Vagina (tissue), 2 donors: ENCODE results near the gene TTLL5. TPM values are rescaled to one million over a fixed set of nuclear protein-coding genes. Genes with fewer than 3 reads are reported as not detected.

Experiments
- DNase-seq, 2 donors: peaks; one replicate each; pipeline ENCODE4 v3.0.0-alpha.2; 2017; ENCODE audit errors: extremely low spot score in 2 of 2
- H3K27ac ChIP-seq: fragments of 200-600 bp; sonication (generic); one replicate; pipeline ENCODE4 v1.5.1; 2019
- H3K27me3 ChIP-seq: fragments of 200-600 bp; sonication (generic); one replicate; pipeline ENCODE4 v1.5.1; 2019
- H3K36me3 ChIP-seq, 2 donors: fragments of 200-600 bp; sonication (generic); one replicate each; pipeline ENCODE4 v1.5.1; 2017 to 2019
- H3K4me1 ChIP-seq: fragments of 200-600 bp; sonication (generic); one replicate; pipeline ENCODE4 v1.5.1; 2019
- H3K4me3 ChIP-seq, 2 donors: fragments of 200-600 bp; sonication (generic); 1 replicate in 1 of 2; 2 replicates in 1 of 2; pipeline ENCODE4 v1.5.1; 2016 to 2019
- H3K9me3 ChIP-seq: fragments of 200-600 bp; sonication (generic); one replicate; pipeline ENCODE4 v1.5.1; 2019
- POLR2A ChIP-seq, 2 donors: fragments of 450-650 bp; IDR thresholded peaks; one replicate each; pipeline ENCODE4 v1.6.1; 2017; ENCODE audit warnings: antibody characterized with exemption in 2 of 2, mild to moderate bottlenecking in 2 of 2, moderate library complexity in 2 of 2
- POLR2AphosphoS5 ChIP-seq, 2 donors: sonication (generic); formaldehyde crosslinking; IDR thresholded peaks; one replicate each; pipeline ENCODE4 v1.9.0; 2017; ENCODE audit warnings: antibody characterized with exemption in 2 of 2, mild to moderate bottlenecking in 2 of 2, low read depth in 1 of 2; ENCODE audit not compliant: insufficient read depth in 1 of 2
- intact Hi-C: fragments of 100-400 bp; cut with DNase I; formaldehyde crosslinking; loops from one replicate; pipeline ENCODE4 v1.15.1; 2023
- total RNA-seq: library from RNA; depleted of rRNA; stranded (reverse); fragments of >200 nt; gene quantifications from one replicate; pipeline ENCODE4 v1.2.3, GENCODE V29; 2016
- TF ChIP-seq, protein P1 (sequence below), 3 experiments: fragments of 450-650 bp in 2 of 3; fragments of 200-600 bp in 1 of 3; sonication (generic) in 1 of 3; IDR thresholded peaks; one replicate each; pipeline ENCODE4 v1.5.1; 2017 to 2019; ENCODE audit warnings: antibody characterized with exemption in 3 of 3, mild to moderate bottlenecking in 2 of 3, moderate library complexity in 2 of 3

Gene TTLL5
- total RNA-seq, 1 donor from 2014 or later: 43.0 TPM

DNA sequence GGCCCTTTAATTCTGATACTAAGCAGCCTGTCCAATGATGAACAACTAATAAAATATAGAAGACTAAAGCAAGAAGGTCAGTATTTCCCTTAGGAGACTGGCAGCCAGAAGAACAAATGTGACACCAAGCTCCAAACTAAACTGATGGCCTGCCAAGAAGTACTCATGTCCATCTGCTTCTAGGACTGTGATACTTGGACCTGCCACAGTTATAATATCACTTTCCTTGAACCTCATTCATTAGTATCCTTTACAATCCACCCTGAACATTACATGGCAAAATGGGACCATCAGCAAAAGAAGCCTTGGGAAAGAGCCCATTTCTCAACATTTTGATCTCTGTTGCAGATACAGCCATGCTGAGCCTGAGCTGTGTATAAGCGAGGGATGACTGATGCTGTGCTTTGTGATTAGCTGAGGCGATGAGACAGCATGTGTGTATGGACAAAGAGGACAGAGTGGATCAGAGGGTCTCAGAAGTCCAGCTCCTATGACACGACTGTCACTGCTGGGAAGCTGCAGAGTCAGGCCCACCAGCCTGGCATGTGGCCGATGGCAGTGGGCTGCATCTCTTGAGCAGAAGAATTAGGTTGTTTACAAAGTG is 246.8 kb downstream of the TTLL5 start:
- Histone ChIP-seq H3K27me3 (no peaks in the 10 kb centered on the region), H3K4me1 (no peaks in the 10 kb centered on the region), H3K36me3 (no peaks in the 10 kb centered on the region), H3K27ac (no peak overlapping the region), H3K4me3 (no peak overlapping the region), H3K9me3 (no peaks in the 10 kb centered on the region)
- intact Hi-C loops: loop anchor here (10.0 kb wide), 1 partner anchor 67 kb away; no protein-coding TSS in a partner anchor
- TF ChIP-seq POLR2AphosphoS5 (IDR thresholded peaks at IDR 0.05; ENCODE audit: insufficient read depth in 1 of 2, low read depth in 1 of 2) (no peak), POLR2A (IDR thresholded peaks at IDR 0.05) (no peak)
- TF ChIP-seq, protein P1, sequence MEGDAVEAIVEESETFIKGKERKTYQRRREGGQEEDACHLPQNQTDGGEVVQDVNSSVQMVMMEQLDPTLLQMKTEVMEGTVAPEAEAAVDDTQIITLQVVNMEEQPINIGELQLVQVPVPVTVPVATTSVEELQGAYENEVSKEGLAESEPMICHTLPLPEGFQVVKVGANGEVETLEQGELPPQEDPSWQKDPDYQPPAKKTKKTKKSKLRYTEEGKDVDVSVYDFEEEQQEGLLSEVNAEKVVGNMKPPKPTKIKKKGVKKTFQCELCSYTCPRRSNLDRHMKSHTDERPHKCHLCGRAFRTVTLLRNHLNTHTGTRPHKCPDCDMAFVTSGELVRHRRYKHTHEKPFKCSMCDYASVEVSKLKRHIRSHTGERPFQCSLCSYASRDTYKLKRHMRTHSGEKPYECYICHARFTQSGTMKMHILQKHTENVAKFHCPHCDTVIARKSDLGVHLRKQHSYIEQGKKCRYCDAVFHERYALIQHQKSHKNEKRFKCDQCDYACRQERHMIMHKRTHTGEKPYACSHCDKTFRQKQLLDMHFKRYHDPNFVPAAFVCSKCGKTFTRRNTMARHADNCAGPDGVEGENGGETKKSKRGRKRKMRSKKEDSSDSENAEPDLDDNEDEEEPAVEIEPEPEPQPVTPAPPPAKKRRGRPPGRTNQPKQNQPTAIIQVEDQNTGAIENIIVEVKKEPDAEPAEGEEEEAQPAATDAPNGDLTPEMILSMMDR (IDR thresholded peaks at IDR 0.05): no peak
- DNase-seq: no peak

DNA sequence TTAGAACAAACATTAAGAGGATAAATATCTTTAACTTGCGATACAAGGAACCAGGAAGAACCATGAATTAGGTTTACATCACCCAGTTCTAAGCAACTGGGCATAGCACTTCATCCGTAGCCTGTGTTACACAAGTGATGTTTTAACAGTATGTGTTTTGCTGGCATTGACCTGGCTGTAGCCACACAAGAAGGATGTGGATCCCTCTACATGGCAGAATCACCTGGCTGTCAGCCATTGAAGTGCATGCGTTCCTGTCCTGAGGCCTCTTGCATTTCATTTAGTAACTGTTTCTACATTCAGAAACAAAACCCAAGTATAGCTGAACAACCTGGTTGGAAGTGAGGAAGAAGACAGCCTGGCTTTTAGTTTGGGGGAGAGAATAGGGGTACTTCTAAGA is 248.6 kb downstream of the TTLL5 start:
- Histone ChIP-seq H3K27me3 (no peaks in the 10 kb centered on the region), H3K4me3 (no peak overlapping the region), H3K36me3 (no peaks in the 10 kb centered on the region), H3K9me3 (no peaks in the 10 kb centered on the region), H3K27ac (no peak overlapping the region), H3K4me1 (no peaks in the 10 kb centered on the region)
- TF ChIP-seq POLR2AphosphoS5 (IDR thresholded peaks at IDR 0.05; ENCODE audit: insufficient read depth in 1 of 2, low read depth in 1 of 2) (no peak), POLR2A (IDR thresholded peaks at IDR 0.05) (no peak)
- TF ChIP-seq, protein P1 (IDR thresholded peaks at IDR 0.05): no peak
- DNase-seq: no peak
- intact Hi-C loops: loop anchor here (10.0 kb wide), 1 partner anchor 65 kb away; no protein-coding TSS in a partner anchor

DNA sequence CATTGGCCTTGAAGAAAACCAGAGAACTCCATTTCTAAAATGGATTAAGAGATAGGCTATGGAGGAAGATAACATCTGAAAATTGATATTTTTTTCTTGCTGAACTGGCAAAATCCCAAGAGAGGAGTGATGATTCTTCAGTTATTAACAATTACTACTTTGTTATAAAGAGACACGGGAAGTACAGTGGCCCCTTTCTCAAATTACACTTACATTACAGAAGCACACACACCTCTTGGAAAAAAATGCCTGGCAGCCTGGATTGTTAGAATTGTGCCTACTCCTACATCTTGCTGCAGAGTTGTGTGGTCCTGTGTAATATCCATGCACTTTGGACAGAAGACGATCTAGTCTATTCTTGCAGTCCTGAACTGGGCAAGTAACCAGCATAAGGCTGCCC is 249.0 kb downstream of the TTLL5 start:
- Histone ChIP-seq H3K9me3 (no peaks in the 10 kb centered on the region), H3K36me3 (no peaks in the 10 kb centered on the region), H3K4me1 (no peaks in the 10 kb centered on the region), H3K27me3 (no peaks in the 10 kb centered on the region), H3K27ac (no peak overlapping the region), H3K4me3 (no peak overlapping the region)
- no peak for TF ChIP-seq POLR2AphosphoS5 (IDR thresholded peaks at IDR 0.05; ENCODE audit: insufficient read depth in 1 of 2, low read depth in 1 of 2)
- TF ChIP-seq, protein P1 (IDR thresholded peaks at IDR 0.05): no peak
- TF ChIP-seq POLR2A (IDR thresholded peaks at IDR 0.05): no peak
- no peak for DNase-seq
- intact Hi-C loops: no loop called here

DNA sequence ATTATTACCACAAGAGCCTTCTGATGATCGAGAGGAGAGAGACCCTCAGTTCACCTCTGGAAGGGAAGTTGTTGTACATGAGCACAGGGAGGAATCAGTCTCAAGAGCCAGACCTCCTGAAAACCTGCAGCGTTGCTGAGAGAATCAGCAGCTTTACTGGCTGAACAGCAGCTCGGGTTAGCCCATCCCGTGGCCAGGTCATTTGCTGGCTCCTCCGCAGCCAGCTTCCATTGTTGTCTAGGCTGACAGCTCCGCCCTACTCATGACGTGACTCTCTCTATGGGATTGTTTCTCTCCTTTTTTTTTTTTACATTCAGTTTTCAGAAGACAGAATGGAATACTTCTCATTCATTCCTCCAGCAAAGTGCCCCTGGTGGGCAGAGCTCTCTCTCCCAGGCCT is 250.8 kb downstream of the TTLL5 start:
- Histone ChIP-seq H3K27me3 (no peaks in the 10 kb centered on the region), H3K9me3 (no peaks in the 10 kb centered on the region), H3K4me3 (no peak overlapping the region), H3K27ac (no peak overlapping the region), H3K36me3 (no peaks in the 10 kb centered on the region), H3K4me1 (no peaks in the 10 kb centered on the region)
- no peak for DNase-seq
- intact Hi-C loops: no loop called here
- TF ChIP-seq POLR2A (IDR thresholded peaks at IDR 0.05): no peak
- no peak for TF ChIP-seq POLR2AphosphoS5 (IDR thresholded peaks at IDR 0.05; ENCODE audit: insufficient read depth in 1 of 2, low read depth in 1 of 2)
- TF ChIP-seq, protein P1 (IDR thresholded peaks at IDR 0.05): no peak

DNA sequence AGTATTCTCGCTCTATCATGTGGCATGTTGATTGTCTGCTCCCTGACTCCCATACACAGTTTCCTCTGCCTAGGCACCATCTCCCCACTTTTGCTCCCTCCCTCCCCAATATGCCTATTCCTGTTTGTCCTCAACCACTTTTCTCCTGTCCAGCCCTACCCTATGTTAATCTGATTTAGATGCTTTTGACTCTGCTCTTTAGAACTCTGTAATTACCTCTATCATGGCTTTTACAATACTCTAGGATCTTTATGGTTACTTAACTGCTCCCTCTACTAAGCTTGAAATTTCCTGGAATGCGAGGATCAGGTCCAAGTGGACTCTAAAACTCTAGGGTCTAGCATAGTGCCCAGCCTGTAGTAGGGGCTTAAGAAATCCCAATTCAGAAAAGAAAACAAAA is 252.1 kb downstream of the TTLL5 start:
- no peaks in the 10 kb centered on the region for H3K4me1 ChIP-seq
- intact Hi-C loops: no loop called here
- no peak overlapping the region for H3K4me3 ChIP-seq
- no peak for DNase-seq
- no peaks in the 10 kb centered on the region for H3K36me3 ChIP-seq
- TF ChIP-seq, protein P1 (IDR thresholded peaks at IDR 0.05): no peak
- TF ChIP-seq POLR2AphosphoS5 (IDR thresholded peaks at IDR 0.05; ENCODE audit: insufficient read depth in 1 of 2, low read depth in 1 of 2): no peak
- no peak for TF ChIP-seq POLR2A (IDR thresholded peaks at IDR 0.05)
- H3K27ac ChIP-seq: no peak overlapping the region
- H3K9me3 ChIP-seq: no peaks in the 10 kb centered on the region
- H3K27me3 ChIP-seq: no peaks in the 10 kb centered on the region
